GM23338 (cell line): ENCODE results near the gene MFSD2A. TPM values are rescaled to one million over a fixed set of nuclear protein-coding genes. Genes with fewer than 3 reads are reported as not detected.
A peak's percentile ranks its signal among the peaks of the same experiment; 100 is the strongest.
"Not testable (repeated sequence)": the region's sequence is repeated elsewhere in the genome, so short reads cannot be mapped to it uniquely, and the experiment has no call there.

Experiments
- ATAC-seq: fragments of 200-7000 bp; cut with Tn5 transposase; 3 replicates; pipeline ENCODE4 v1.9.1; 2020
- DNase-seq: peaks from one replicate; pipeline ENCODE4 v3.0.0-alpha.2; 2015; ENCODE audit warnings: low spot score
- H2AFZ ChIP-seq: fragments of 200-600 bp; sonication (generic); 2 replicates; pipeline ENCODE4 v1.8.0; 2016; ENCODE audit warnings: antibody characterized with exemption, mild to moderate bottlenecking, moderate library complexity
- H3F3A ChIP-seq: fragments of 200-600 bp; sonication (generic); replicated peaks from 2 replicates; pipeline ENCODE4 v1.8.0; 2017; ENCODE audit warnings: antibody characterized with exemption, mixed run types, low read depth
- H3K27ac ChIP-seq: fragments of 200-600 bp; sonication (generic); 2 replicates; pipeline ENCODE4 v1.6.1; 2016; ENCODE audit warnings: low read depth
- H3K27me3 ChIP-seq: fragments of 200-600 bp; sonication (generic); 2 replicates; pipeline ENCODE4 v1.8.0; 2016; ENCODE audit warnings: mild to moderate bottlenecking, mixed run types, moderate library complexity; ENCODE audit not compliant: insufficient read depth
- H3K36me3 ChIP-seq: fragments of 200-600 bp; sonication (generic); 2 replicates; pipeline ENCODE4 v1.8.0; 2016; ENCODE audit warnings: mild to moderate bottlenecking; ENCODE audit not compliant: insufficient read depth
- H3K4me1 ChIP-seq: fragments of 200-600 bp; sonication (generic); 2 replicates; pipeline ENCODE4 v1.8.0; 2016; ENCODE audit warnings: mild to moderate bottlenecking, moderate library complexity; ENCODE audit not compliant: insufficient read depth
- H3K4me2 ChIP-seq: fragments of 200-600 bp; sonication (generic); 2 replicates; pipeline ENCODE4 v1.7.1; 2017; ENCODE audit warnings: mixed run types
- H3K4me3 ChIP-seq: fragments of 200-600 bp; sonication (generic); 2 replicates; pipeline ENCODE4 v1.6.1; 2016; ENCODE audit warnings: mixed run types
- H3K79me2 ChIP-seq: fragments of 200-600 bp; sonication (generic); replicated peaks from 2 replicates; pipeline ENCODE4 v1.8.0; 2017; ENCODE audit warnings: mild to moderate bottlenecking; ENCODE audit not compliant: insufficient read depth
- H3K9me2 ChIP-seq: fragments of 200-600 bp; sonication (generic); 2 replicates; pipeline ENCODE4 v1.8.0; 2017; ENCODE audit not compliant: insufficient read depth
- H4K20me1 ChIP-seq: fragments of 200-600 bp; sonication (generic); replicated peaks from 2 replicates; pipeline ENCODE4 v1.8.0; 2017; ENCODE audit warnings: mild to moderate bottlenecking; ENCODE audit not compliant: insufficient read depth
- H3K27ac Mint-ChIP-seq: 2 replicates; pipeline ENCODE4 v1.8.0; 2020; ENCODE audit warnings: inconsistent platforms, mild to moderate bottlenecking, moderate library complexity, mixed read lengths
- H3K27me3 Mint-ChIP-seq: 3 replicates; pipeline ENCODE4 v1.8.0; 2022; ENCODE audit warnings: low read depth, mild to moderate bottlenecking, moderate library complexity, mixed read lengths, inconsistent platforms; ENCODE audit not compliant: insufficient read depth, poor library complexity
- H3K36me3 Mint-ChIP-seq: 3 replicates; pipeline ENCODE4 v1.8.0; 2021; ENCODE audit warnings: low read depth, mild to moderate bottlenecking, inconsistent platforms, moderate library complexity, mixed read lengths
- H3K4me1 Mint-ChIP-seq: 3 replicates; pipeline ENCODE4 v1.8.0; 2020; ENCODE audit warnings: mild to moderate bottlenecking, inconsistent platforms, mixed read lengths
- H3K4me3 Mint-ChIP-seq: 3 replicates; pipeline ENCODE4 v1.8.0; 2021; ENCODE audit warnings: moderate library complexity, mild to moderate bottlenecking, inconsistent platforms, mixed read lengths
- H3K9me3 Mint-ChIP-seq: 3 replicates; pipeline ENCODE4 v1.8.0; 2020; ENCODE audit warnings: moderate library complexity, mild to moderate bottlenecking, inconsistent platforms, mixed read lengths
- CREB1 ChIP-seq: fragments of 250-450 bp; sonication (Bioruptor Pico); IDR thresholded peaks from 2 replicates; pipeline ENCODE4 v1.5.0; 2020; ENCODE audit warnings: low read depth, mild to moderate bottlenecking, moderate library complexity
- EZH2 ChIP-seq: fragments of 200-600 bp; sonication (generic); IDR thresholded peaks from one replicate; pipeline ENCODE4 v1.8.0; 2017; ENCODE audit warnings: antibody characterized with exemption, mild to moderate bottlenecking, low read depth; ENCODE audit not compliant: unreplicated experiment
- EZH2phosphoT487 ChIP-seq: fragments of 200-600 bp; sonication (generic); IDR thresholded peaks from one replicate; pipeline ENCODE4 v1.8.1; 2018; ENCODE audit warnings: antibody characterized with exemption; ENCODE audit not compliant: unreplicated experiment
- NANOG ChIP-seq: IDR thresholded peaks from 2 replicates; pipeline ENCODE4 v1.6.1; 2016; ENCODE audit warnings: antibody characterized with exemption, borderline replicate concordance
- POLR2AphosphoS5 ChIP-seq: IDR thresholded peaks from 2 replicates; pipeline ENCODE4 v1.6.1; 2016; ENCODE audit warnings: antibody characterized with exemption, low read depth
- STAT1 ChIP-seq: IDR thresholded peaks from one replicate; pipeline ENCODE4 v1.6.1; 2016; ENCODE audit warnings: antibody characterized with exemption; ENCODE audit not compliant: unreplicated experiment
- polyA plus RNA-seq: library from polyadenylated mRNA; unstranded; fragments of >200 nt; fragmentation: Nextera tagmentation; extraction: Ambion mirVana; gene quantifications from 2 replicates; pipeline ENCODE4 v1.2.1, GENCODE V29; 2016
- total RNA-seq: library from RNA; depleted of rRNA; stranded (reverse); fragments of >200 nt; shearing (Covaris generic); gene quantifications from 2 replicates; pipeline ENCODE4 v1.2.3, GENCODE V29; 2014
- TF ChIP-seq, protein P1 (sequence below): IDR thresholded peaks from 2 replicates; pipeline ENCODE4 v1.6.1; 2016; ENCODE audit warnings: antibody characterized with exemption
- TF ChIP-seq, protein P2 (sequence below): IDR thresholded peaks from one replicate; pipeline ENCODE4 v1.6.1; 2018; ENCODE audit warnings: antibody characterized with exemption; ENCODE audit not compliant: unreplicated experiment
- TF ChIP-seq, protein P3 (sequence below): fragments of 250-450 bp; sonication (Bioruptor Pico); IDR thresholded peaks from 2 replicates; pipeline ENCODE4 v1.5.0; 2020; ENCODE audit warnings: mild to moderate bottlenecking, moderate library complexity
- TF ChIP-seq, protein P4 (sequence below), 2 experiments: fragments of 200-600 bp in 1 of 2; sonication (generic) in 1 of 2; conservative IDR thresholded peaks; 2 replicates each; pipeline versions ENCODE4 v1.5.1 to v1.6.1; 2016 to 2017; ENCODE audit warnings: antibody characterized with exemption in 2 of 2, low read depth in 2 of 2, mild to moderate bottlenecking in 2 of 2, moderate library complexity in 1 of 2

The MFSD2A gene
- total and polyA plus RNA-seq, 2 experiments from 2014 or later, result 16.1 to 23.9 TPM

DNA sequence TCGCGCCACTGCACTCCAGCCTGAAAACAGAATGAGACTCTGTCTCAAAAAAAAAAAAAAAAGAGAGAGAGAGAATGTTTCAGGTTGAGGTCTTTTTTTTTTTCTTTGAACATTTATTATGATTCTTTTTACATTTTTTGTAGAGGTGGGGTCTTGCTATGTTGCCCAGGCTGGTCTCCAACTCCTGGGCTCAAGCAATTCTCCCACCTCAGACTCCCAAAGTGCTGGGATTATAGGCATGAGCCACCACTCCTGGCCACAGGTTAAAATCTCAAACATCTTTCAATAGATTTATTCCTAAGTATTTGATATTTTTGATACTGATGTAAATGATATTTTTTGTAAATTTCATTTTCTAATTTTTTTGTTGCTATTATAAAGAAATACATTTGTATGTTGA is 29.5 kb downstream of the MFSD2A start:
- H3K27me3 ChIP-seq, H3K9me2 ChIP-seq, H3K4me3 ChIP-seq, H3K4me3 Mint-ChIP-seq, H3K27me3 Mint-ChIP-seq, DNase-seq, H3K9me3 Mint-ChIP-seq, ATAC-seq, H2AFZ ChIP-seq, H4K20me1 ChIP-seq, H3K36me3 ChIP-seq, H3F3A ChIP-seq, H3K4me2 ChIP-seq, H3K27ac Mint-ChIP-seq, H3K79me2 ChIP-seq, H3K27ac ChIP-seq, H3K36me3 Mint-ChIP-seq: not testable (repeated sequence)
- H3K4me1 ChIP-seq, result peaks cover 14% of the 10 kb centered on the region
- peaks cover 28% of the 10 kb centered on the region for H3K4me1 Mint-ChIP-seq

DNA sequence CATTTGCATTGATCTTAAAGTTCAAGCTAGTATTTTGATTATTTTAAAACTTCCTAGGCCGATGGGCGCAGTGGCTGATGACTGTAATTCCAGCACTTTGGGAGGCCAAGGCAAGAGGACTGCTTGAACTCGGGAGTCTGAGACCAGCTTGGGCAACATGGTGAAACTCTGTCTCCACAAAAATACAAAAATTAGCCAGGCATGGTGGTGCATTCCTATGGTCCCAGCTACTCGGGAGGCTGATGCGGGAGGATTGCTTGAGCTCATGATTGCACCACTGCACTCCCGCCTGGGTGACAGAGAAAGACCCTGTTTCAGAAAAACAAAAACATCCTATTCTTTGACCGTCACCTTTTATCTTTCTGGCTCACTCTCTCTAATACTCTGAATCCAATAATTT is 30.0 kb downstream of the MFSD2A start:
- Mint-ChIP-seq H3K4me1 (peaks cover 24% of the 10 kb centered on the region), H3K27me3 (peaks cover 7% of the 10 kb centered on the region), H3K27ac (no peak overlapping the region), H3K4me3 (no peak overlapping the region), H3K36me3 (no peaks in the 10 kb centered on the region), H3K9me3 (no peaks in the 10 kb centered on the region; the same call in 2 of the 3 replicates)
- Histone ChIP-seq H3K27me3 (no peaks in the 10 kb centered on the region), H3K36me3 (no peaks in the 10 kb centered on the region), H4K20me1 (no peaks in the 10 kb centered on the region), H3F3A (no peaks in the 10 kb centered on the region), H3K27ac (no peak overlapping the region), H3K9me2 (peaks cover 8% of the 10 kb centered on the region; the same call in 1 of the 2 replicates), H3K4me2 (no peak overlapping the region), H3K4me1 (peaks cover 11% of the 10 kb centered on the region), H3K79me2 (no peaks in the 10 kb centered on the region), H2AFZ (peak overlapping the region; percentile 78; the same call in 1 of the 2 replicates), H3K4me3 (no peak overlapping the region)
- DNase-seq (no peak), ATAC-seq (no peak)
- TF ChIP-seq EZH2phosphoT487 (no peak), NANOG (no peak), CREB1 (no peak), EZH2 (no peak), STAT1 (no peak), POLR2AphosphoS5 (no peak)
- TF ChIP-seq, protein P1, sequence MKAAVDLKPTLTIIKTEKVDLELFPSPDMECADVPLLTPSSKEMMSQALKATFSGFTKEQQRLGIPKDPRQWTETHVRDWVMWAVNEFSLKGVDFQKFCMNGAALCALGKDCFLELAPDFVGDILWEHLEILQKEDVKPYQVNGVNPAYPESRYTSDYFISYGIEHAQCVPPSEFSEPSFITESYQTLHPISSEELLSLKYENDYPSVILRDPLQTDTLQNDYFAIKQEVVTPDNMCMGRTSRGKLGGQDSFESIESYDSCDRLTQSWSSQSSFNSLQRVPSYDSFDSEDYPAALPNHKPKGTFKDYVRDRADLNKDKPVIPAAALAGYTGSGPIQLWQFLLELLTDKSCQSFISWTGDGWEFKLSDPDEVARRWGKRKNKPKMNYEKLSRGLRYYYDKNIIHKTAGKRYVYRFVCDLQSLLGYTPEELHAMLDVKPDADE, result no peak
- TF ChIP-seq, protein P2, sequence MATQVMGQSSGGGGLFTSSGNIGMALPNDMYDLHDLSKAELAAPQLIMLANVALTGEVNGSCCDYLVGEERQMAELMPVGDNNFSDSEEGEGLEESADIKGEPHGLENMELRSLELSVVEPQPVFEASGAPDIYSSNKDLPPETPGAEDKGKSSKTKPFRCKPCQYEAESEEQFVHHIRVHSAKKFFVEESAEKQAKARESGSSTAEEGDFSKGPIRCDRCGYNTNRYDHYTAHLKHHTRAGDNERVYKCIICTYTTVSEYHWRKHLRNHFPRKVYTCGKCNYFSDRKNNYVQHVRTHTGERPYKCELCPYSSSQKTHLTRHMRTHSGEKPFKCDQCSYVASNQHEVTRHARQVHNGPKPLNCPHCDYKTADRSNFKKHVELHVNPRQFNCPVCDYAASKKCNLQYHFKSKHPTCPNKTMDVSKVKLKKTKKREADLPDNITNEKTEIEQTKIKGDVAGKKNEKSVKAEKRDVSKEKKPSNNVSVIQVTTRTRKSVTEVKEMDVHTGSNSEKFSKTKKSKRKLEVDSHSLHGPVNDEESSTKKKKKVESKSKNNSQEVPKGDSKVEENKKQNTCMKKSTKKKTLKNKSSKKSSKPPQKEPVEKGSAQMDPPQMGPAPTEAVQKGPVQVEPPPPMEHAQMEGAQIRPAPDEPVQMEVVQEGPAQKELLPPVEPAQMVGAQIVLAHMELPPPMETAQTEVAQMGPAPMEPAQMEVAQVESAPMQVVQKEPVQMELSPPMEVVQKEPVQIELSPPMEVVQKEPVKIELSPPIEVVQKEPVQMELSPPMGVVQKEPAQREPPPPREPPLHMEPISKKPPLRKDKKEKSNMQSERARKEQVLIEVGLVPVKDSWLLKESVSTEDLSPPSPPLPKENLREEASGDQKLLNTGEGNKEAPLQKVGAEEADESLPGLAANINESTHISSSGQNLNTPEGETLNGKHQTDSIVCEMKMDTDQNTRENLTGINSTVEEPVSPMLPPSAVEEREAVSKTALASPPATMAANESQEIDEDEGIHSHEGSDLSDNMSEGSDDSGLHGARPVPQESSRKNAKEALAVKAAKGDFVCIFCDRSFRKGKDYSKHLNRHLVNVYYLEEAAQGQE, result no peak
- TF ChIP-seq, protein P3, sequence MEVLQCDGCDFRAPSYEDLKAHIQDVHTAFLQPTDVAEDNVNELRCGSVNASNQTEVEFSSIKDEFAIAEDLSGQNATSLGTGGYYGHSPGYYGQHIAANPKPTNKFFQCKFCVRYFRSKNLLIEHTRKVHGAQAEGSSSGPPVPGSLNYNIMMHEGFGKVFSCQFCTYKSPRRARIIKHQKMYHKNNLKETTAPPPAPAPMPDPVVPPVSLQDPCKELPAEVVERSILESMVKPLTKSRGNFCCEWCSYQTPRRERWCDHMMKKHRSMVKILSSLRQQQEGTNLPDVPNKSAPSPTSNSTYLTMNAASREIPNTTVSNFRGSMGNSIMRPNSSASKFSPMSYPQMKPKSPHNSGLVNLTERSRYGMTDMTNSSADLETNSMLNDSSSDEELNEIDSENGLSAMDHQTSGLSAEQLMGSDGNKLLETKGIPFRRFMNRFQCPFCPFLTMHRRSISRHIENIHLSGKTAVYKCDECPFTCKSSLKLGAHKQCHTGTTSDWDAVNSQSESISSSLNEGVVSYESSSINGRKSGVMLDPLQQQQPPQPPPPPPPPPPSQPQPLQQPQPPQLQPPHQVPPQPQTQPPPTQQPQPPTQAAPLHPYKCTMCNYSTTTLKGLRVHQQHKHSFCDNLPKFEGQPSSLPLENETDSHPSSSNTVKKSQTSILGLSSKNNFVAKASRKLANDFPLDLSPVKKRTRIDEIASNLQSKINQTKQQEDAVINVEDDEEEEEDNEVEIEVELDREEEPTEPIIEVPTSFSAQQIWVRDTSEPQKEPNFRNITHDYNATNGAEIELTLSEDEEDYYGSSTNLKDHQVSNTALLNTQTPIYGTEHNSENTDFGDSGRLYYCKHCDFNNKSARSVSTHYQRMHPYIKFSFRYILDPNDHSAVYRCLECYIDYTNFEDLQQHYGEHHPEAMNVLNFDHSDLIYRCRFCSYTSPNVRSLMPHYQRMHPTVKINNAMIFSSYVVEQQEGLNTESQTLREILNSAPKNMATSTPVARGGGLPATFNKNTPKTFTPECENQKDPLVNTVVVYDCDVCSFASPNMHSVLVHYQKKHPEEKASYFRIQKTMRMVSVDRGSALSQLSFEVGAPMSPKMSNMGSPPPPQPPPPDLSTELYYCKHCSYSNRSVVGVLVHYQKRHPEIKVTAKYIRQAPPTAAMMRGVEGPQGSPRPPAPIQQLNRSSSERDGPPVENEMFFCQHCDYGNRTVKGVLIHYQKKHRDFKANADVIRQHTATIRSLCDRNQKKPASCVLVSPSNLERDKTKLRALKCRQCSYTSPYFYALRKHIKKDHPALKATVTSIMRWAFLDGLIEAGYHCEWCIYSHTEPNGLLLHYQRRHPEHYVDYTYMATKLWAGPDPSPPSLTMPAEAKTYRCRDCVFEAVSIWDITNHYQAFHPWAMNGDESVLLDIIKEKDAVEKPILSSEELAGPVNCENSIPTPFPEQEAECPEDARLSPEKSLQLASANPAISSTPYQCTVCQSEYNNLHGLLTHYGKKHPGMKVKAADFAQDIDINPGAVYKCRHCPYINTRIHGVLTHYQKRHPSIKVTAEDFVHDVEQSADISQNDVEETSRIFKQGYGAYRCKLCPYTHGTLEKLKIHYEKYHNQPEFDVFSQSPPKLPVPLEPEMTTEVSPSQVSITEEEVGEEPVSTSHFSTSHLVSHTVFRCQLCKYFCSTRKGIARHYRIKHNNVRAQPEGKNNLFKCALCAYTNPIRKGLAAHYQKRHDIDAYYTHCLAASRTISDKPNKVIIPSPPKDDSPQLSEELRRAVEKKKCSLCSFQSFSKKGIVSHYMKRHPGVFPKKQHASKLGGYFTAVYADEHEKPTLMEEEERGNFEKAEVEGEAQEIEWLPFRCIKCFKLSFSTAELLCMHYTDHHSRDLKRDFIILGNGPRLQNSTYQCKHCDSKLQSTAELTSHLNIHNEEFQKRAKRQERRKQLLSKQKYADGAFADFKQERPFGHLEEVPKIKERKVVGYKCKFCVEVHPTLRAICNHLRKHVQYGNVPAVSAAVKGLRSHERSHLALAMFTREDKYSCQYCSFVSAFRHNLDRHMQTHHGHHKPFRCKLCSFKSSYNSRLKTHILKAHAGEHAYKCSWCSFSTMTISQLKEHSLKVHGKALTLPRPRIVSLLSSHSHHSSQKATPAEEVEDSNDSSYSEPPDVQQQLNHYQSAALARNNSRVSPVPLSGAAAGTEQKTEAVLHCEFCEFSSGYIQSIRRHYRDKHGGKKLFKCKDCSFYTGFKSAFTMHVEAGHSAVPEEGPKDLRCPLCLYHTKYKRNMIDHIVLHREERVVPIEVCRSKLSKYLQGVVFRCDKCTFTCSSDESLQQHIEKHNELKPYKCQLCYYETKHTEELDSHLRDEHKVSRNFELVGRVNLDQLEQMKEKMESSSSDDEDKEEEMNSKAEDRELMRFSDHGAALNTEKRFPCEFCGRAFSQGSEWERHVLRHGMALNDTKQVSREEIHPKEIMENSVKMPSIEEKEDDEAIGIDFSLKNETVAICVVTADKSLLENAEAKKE (CRISPR knock-in tag), result no peak
- TF ChIP-seq, protein P4, sequence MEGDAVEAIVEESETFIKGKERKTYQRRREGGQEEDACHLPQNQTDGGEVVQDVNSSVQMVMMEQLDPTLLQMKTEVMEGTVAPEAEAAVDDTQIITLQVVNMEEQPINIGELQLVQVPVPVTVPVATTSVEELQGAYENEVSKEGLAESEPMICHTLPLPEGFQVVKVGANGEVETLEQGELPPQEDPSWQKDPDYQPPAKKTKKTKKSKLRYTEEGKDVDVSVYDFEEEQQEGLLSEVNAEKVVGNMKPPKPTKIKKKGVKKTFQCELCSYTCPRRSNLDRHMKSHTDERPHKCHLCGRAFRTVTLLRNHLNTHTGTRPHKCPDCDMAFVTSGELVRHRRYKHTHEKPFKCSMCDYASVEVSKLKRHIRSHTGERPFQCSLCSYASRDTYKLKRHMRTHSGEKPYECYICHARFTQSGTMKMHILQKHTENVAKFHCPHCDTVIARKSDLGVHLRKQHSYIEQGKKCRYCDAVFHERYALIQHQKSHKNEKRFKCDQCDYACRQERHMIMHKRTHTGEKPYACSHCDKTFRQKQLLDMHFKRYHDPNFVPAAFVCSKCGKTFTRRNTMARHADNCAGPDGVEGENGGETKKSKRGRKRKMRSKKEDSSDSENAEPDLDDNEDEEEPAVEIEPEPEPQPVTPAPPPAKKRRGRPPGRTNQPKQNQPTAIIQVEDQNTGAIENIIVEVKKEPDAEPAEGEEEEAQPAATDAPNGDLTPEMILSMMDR (conservative IDR thresholded peaks at IDR 0.05; ENCODE audit: low read depth in 2 of 2), result no peak
